HG03565 (cell line): ENCODE measurements around the gene ABI2.
"Not testable (repeated sequence)": the region's sequence is repeated elsewhere in the genome, so short reads cannot be mapped to it uniquely, and the experiment has no call there.

ENCODE experiments used
- ATAC-seq: cut with Tn5 transposase; IDR thresholded peaks from one replicate; pipeline ENCODE4 v1.9.1; 2021; ENCODE audit warnings: mild to moderate bottlenecking, moderate library complexity; ENCODE audit not compliant: unreplicated experiment

Gene ABI2

DNA sequence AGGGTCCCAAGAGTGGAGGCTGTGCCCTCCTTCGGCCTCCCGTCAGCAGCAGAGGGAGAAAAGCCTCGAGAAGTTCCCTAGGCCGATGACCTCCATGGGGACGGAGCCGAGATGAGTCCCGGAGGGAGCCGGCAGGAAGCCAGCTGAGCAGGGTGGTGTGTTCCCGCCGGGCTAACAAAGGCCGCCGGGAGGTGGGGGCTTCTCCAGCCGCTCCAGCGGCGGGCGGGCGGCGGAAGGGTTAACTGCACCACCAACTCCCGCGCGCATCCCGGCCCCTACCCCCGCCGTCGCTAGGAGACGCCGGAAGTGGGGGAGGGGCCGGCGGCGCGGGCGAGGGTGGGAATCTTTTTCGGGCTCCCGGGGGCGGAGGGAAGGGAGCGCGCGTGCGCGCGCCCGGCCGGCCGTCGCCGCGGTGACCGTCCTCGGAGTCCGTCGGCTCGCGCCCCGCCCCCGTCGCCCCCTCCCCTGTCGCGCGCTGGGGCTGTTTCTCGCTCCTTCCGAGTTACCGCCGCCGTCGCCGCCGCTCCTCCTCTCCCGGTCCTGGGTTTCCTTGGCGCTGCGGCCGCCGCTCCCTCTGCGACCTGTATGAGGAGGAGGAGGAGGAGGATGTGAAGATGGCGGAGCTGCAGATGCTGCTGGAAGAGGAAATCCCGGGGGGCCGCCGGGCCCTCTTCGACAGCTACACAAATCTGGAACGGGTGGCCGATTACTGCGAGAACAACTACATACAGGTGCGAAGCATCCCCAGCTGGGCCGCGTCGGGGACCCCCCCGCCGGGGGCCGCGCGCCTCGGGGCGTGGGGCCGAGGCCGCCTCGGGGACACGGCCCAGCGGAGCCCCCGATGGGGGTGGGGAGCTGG lies at the start of gene ABI2:
ABI2 (plus strand) TSS at position 494 of the 859 bp plus-strand sequence; CDS start at position 615, 121 bp downstream.
- ATAC-seq, result peak; percentile 37

DNA sequence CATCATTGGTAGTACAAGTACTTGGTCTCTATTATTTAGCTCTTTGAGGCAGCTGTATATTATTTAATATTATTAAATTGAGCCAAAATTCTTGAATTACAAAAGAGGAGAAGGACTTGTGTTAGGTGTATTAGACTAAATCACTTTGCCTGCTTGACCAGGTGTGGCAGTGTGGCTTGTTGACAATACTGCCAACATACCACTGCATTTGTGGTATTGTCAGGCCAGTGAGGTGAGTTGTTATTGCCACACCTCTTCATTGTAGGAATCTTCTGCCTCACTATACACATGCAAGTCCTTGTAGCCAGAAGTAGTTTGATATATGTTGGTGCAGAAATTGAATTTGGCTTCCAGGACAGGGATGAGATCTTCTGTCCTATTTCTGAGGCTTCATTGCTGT lies 48.9 kb upstream of the ABI2 start:
- no peak for ATAC-seq

DNA sequence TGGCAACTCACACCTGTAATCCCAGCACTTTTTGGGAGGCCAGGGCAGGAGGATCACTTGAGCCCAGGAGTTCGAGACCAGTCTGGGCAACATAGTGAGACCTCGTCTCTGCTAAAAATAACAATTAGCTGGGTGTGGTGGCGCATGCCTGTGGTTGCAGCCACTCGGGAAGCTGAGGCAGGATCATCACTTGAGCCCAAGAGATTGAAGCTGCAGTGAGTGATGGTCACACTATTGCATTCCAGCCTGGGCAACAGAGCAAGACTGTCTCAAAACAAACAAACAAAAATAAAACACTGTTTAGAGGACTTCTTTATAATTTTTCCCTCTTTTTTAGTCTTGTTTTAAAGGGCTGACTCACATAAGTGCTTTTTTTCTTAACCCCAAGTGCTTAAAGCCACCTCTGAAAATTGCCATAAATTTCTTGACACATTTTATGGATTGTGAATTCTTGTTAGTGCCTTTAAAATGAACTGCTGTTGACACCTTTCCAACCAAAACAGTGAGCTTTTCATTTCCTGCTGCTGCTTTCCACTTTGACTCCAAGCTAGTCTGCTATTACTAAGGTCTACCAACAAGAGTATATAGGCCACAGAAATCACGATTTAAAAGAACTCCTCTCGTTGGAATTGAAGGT lies 47.6 kb upstream of the ABI2 start:
- no peak for ATAC-seq

DNA sequence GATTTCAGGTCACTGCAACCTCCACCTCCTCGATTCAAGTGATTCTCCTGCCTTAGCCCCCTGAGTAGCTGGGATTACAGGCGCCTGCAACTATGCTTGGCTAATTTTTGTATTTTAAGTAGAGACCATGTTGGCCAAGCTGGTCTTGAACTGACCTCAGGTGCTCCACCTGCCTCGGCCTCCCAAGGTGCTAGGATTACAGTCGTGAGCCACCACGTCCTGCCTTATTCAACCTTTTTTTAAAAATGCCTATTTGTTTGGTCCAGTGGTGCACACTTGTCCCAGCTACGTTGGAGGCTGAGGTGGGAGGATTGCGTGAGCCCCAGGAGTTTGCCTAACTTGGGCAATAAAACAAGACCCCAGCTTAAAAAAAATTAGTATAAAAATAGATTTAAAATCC lies 46.1 kb upstream of the ABI2 start:
- no peak for ATAC-seq

DNA sequence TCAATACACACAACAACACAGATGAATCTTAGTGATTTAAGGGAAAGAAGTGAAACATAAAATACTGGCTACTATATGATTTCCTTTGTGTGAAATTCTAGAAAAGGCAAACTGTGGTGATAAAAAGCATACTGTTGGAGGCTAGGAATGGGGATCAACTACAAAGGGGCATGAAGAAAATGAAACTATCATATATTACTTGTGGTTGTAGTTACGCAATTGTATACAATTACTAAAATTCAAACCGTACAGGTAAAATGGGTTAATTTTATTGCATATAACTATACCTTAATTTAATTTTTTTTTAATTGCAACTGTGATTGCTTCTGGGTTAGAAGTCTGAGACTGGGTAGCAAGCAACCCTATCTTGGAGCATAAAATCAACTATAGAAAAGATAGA lies 41.7 kb upstream of the ABI2 start:
- no peak for ATAC-seq

DNA sequence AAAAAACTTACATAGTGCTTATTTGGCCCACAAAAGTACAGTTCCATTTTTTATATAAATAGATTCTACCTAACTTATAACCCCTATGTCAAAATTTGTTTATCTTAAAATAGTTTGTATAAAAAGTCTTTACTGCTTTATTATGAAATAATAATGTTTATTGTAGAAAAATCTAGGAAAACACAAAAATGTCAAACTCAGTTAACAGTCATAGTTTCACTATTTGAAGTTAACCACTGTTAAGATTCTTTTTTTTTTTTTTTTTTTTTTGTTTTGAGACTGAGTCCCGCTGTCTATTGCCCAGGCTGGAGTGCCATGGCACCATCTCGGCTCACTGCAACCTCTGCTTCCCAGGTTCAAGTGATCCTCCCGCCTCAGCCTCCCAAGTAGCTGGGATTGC lies 26.5 kb upstream of the ABI2 start:
- ATAC-seq, result no peak

DNA sequence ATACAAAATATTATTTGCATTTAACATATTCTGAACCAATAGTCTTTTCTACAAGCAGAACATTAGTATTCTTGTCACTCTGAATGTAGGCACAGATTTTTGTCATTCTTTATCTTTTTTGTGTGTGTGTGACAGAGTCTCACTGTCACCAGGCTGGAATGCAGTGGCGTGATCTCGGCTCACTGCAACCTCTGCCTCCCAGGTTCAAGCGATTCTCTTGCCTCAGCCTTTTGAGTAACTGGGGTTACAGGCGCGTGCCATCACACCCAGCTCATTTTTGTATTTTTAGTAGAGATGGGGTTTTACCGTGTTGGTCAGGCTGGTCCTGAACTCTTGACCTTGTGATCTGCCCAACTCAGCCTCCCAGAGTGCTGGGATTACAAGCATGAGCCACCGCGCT lies 25.6 kb upstream of the ABI2 start:
- ATAC-seq, result not testable (repeated sequence)

DNA sequence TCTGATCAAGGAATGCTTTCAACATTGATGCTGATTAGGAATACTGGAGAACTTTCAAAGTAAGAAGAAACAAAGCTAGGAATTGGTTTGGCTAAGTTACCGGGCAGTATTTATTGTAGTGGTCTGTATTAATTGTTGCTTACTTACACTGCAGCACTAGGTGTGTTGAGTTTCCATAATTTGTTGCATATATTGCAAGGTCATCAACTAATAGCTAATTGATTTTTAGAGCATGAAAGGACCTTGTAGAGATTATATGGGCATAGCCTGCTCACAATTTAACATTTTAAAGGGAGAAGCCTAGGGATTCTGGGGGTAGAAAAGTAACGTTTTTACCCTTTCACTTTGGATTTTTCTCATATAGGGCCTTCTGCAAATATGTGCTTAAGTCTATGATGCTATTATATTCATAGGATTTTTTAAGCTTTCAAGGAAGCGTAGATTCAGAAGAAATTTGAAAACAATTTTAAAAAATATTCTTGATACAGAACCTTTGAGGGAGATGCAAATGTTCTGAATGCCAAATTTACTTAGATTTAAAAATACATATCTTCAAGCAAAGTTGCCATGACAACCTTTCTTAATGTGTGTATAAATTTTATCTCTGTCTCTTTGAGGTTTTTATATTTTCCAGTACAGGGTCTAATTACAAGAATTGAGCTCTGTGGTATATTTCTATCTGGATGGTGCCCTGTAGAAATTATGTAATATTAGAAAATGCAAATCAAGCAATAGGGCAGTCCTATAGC lies 17.3 kb upstream of the ABI2 start:
- no peak for ATAC-seq

DNA sequence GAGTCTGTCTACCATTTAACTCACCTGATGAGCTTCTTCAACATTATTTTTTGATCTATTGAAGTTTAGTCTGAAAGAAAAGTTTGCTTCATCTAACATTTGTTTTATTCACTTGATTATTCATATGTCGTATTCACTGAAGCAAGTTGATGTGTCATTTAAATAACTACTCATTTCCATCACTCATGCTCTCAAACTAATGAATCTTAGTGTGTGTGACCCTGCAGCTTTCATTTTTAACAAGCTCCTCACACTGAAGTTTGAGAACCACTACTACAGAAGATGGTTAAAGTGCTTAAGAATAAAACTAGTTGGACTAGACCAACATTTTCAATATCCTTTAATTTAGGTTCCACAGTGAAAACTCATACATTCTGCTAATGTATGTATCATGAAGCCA lies 1.8 kb upstream of the ABI2 start:
- ATAC-seq, result no peak

DNA sequence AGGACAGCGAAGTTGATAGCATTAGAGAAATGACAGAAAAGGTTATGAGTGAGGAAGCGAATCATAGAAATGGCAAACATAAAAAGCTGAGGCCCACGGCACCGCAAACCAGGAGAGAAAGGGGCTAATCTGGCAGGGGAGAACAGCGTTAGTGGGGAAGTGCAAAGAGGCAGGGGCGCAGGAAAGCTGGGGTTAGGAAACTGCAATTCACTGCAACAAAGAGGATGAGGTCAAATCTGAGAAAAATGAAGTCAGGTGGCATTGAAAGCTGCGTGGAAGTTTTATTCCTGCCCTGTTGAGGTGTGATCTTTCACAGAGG lies 653 bp upstream of the ABI2 start:
- ATAC-seq, result no peak

DNA sequence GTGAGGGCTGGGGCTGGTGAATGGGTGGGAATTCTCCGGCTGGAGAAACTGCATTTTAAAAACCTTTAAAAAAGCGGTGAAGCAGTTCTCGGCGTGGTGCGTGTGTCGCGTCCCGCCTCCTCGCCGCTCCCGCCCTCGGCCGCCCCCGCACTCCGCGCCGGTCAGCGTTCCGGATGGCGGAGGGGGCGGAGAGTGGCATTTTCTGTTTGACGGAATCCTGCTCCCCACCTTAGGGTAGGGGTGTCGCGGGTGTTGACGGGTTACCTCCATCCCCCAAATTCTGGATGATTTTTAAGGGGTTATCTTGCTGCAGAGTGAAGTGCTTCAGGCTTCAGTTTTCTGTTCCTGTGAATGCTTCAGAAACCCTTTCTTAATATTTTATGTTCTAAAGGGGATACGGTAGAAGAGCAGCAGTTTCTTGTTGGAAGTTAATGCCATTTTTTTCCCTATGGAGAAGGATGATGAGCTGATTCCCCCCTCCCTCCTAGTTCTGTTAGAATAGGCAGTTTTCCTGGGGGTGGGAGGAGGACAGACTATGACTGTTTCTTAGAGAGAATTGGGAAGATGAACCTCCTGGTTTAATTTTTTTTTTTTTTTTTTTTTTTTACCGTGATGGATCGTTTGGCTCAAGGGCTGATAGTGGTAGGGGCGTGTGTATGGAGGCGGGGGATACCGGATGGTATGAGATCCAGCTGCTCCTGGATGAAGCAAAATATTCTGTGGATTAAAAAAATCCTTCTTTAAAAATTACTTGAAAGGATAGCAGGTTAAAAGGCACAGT lies 756 bp downstream of the ABI2 start:
- peak; percentile 42 for ATAC-seq

DNA sequence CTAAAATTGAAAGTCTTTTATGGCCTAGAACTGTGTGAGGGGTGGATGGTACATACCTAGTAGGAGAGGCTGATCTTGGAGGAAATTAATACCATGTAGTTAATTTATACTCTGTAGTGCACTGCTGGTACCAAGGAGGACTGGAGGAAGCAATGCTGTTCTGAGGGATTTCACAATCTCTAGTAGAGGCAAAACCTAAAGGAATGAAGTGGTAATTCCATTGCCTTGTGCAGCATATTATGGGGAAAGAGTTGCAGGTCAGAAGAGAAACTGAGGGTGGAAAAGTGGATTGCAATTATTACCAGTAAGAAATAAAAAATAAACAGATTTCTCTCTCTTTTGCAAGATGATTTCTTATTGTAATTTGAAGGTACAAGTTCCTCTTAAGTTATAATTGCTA lies 2.2 kb downstream of the ABI2 start:
- no peak for ATAC-seq

DNA sequence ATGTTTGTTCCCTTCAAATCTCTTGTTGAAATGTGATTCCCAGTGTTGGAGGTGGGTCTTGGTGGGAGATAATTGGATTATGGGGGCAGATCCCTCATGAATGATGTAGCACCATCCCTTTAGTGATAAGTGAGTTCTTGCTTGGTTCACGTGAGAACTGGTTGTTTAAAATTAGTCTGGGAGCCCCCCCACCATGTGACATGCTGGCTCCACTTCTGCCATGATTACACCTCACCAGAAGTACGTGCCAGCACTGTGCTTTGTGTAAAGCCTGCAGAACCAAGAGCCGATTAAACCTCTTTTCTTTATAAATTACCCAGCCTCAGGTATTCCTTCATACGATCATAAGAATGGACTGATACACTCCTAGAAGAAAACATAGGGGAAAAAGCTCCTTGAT lies 10.1 kb downstream of the ABI2 start:
- ATAC-seq, result no peak

DNA sequence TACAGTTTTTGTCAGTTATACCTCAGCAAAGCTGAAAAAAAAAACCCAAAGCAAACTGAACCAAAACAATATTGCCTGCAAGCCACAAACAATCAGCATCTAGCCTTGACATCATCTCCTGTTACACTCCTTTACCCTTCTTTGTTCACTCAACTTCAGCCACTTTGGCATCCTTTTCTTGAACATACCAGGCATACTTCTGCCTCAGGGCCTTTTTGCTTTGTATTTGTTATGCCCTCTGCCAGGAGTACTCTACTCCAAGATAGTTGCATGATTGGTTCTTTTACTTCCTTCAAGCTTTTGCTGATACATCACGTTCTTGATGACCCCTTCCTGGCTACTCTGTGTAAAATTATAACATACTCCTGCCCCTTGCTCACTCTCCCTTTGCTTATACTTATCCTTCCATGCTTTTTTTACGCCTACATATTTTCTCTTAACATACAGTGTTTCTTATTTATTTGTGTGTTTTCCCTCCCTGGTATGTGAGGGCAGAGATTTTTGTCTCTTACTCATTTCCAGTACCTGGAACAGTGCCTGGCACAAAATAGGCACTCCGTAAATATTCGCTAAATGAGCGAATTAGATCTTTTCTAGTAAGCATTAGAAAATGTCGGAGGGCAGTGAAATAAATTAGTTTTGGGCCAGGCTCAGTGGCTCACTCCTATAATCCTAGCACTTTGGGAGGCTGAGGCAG lies 12.7 kb downstream of the ABI2 start:
- no peak for ATAC-seq

DNA sequence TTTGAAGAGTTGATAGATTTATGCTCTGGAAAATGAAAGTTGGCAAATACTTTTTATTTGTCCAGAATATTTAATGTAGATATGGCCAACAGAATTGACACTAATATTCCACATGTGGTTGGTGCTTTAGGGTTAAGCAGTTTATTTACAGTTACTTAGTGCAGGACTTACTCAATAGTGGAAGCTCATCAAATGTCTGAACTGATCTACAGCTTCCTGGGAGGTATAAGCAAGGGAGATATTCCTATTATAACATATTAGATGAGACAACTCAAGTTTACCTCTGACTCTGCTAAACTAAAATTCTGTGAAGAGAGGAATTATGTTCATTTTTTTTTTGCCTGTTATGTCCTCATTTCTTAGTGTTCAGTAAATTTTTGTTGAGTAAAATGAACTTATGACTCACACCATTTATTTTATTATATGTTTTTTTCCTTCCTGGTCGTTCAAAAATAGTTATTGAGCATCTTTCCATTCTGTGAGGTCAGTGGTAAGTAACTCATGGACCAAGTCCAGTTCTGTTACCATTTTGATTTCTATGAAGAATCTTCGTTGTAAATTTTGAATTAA lies 13.6 kb downstream of the ABI2 start:
- no peak for ATAC-seq

DNA sequence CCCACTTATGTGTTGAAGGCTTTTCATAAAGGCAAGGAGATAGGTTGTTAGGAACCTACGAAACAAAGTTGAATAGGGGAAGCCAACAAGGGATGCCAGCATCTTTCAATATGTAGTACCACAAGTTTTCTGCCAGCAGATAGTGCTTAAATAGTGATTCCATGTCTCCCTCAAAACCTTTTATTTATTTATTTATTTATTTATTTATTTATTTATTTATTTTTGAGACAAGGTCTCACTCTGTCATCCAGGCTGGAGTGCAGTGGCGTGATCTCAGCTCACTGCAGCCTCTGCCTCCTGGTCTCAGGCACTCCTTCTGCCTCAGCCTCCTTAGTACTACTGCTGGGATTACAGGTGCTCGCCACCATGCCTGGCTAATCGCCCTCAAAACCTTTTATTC lies 14.2 kb downstream of the ABI2 start:
- not testable (repeated sequence) for ATAC-seq

DNA sequence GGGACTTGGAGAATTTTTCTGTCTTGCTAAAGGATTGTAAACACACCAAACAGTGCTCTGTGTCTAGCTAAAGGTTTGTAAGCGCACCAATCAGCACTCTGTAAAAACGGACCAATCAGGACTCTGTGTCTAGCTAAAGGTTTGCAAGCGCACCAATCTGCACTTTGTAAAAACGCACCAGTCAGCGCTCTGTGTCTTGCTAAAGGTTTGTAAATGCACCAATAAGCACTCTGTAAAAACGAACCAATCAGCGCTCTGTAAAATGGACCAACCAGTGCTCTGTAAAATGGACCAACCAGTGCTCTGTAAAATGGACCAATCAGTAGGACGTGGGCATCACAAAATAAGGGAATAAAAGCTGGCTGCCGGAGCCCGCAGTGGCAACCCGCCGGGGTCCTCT lies 16.5 kb downstream of the ABI2 start:
- no peak for ATAC-seq

DNA sequence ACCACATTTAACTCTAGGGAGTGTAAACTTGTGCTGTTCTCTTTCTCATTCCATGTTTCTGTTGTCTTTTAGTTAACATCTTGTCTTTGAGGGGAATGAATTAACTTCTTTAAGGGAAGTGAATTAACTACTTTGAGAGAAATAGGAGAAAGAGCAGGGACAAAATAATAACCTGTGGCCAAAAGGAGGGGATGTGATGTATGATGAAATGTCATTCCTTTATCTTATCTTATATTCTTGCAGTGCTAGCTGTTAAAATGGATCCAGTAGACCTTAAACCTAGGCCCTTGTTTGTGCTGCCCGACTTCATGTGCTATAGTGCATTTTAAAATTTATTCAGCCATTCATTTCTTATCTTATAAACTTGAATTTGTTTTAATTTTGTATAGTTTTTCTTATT lies 18.4 kb downstream of the ABI2 start:
- ATAC-seq, result no peak

DNA sequence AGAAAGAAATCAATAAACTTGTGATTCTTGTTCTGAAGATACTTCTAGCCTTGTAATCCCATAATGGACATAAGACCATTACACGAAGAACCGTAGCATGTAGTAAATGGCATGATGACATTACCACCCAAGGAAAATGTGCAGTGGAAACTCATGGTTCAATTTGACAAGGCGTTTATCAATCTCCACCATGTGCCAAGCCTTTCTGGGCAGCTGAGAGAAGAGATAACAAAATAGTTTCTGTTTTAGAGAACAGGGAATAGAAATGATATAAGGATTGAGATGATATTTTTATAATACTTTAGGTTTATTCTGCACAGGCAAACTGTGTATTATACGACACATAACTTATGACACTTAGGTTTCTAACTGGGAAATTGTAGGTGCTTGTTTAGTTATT lies 19.2 kb downstream of the ABI2 start:
- ATAC-seq, result no peak

DNA sequence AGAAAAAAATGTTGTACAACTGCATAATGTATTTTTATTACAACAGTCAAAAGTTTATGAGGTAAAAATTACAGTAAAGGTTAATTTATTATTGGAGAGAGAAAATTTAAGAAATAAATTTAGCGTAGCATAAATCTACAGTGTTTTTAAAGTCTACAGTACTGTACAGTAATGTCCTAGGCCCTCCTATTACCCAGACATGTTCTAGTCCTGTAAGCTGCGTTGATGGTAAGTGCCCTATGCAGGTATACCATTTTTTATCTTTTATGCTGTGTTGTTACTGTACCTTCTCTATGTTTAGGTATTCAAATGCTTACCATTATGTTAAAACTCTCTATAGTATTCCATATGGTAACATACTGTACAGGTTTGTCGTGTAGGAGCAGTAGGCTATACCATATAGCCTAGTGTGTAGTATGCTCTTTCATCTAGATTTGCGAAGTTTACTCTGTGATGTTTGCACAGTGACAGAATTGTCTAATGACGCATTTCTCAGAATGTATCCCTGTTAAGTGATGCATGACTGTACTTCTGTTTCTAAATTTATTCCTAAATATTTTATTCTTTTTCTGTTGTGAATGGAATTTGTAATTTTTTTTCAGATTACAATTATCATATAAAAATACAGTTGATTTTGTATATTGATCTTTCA lies 24.5 kb downstream of the ABI2 start:
- ATAC-seq, result no peak
